Astrocyte of the spinal cord (primary cell): Measurements from ENCODE around the gene GAR1.
A peak's percentile ranks its signal among the peaks of the same experiment; 100 is the strongest.
"Not testable (repeated sequence)": the region's sequence is repeated elsewhere in the genome, so short reads cannot be mapped to it uniquely, and the experiment has no call there.

ENCODE experiments used
- DNase-seq: peaks from one replicate; pipeline ENCODE4 v3.0.0; 2011; ENCODE audit warnings: low read depth, low spot score
- H3K4me3 ChIP-seq: 2 replicates; pipeline ENCODE4 v1.5.1; 2011; ENCODE audit warnings: low read depth, mild to moderate bottlenecking, low read length, moderate library complexity
- CTCF ChIP-seq: IDR thresholded peaks from 2 replicates; pipeline ENCODE4 v1.5.1; 2012; ENCODE audit warnings: low read depth, mild to moderate bottlenecking, low read length, inconsistent platforms
- in situ Hi-C: cut with HindIII; loops from 2 replicates; pipeline ENCODE4 v1.10.0; 2017; ENCODE audit warnings: low sequenced_read_pairs

GAR1 gene

GRCh38 chr4:109815151-109816081 is at the start of gene GAR1:
Gene GAR1 (plus strand): TSS chr4:109815762. CDS start chr4:109816165, 403 bp downstream.
- H3K4me3 ChIP-seq: peak within 1 kb of the TSS; percentile 92
- DNase-seq: peak; percentile 95
- TF ChIP-seq CTCF: no peak
- in situ Hi-C loops: no loop called here

- H3K4me3 ChIP-seq, in situ Hi-C loops, DNase-seq: not testable (repeated sequence)
Observed at GRCh38 chr4:109782092-109782491, 33.5 kb upstream of the GAR1 start.

- in situ Hi-C loops: no loop called here
- no peak for TF ChIP-seq CTCF
- DNase-seq: no peak
- no peak overlapping the region for H3K4me3 ChIP-seq
Observed at GRCh38 chr4:109786846-109787245, 28.7 kb upstream of the GAR1 start.

- no peak for DNase-seq
- in situ Hi-C loops: no loop called here
- TF ChIP-seq CTCF: no peak
- H3K4me3 ChIP-seq: no peak overlapping the region
Observed at GRCh38 chr4:109787807-109788206, 27.8 kb upstream of the GAR1 start.

- no peak for DNase-seq
- no peak for TF ChIP-seq CTCF
- no peak overlapping the region for H3K4me3 ChIP-seq
- in situ Hi-C loops: no loop called here
Observed at GRCh38 chr4:109795059-109795458, 20.5 kb upstream of the GAR1 start.

GRCh38 chr4:109798866-109799265 is 16.7 kb upstream of the GAR1 start:
- no peak for TF ChIP-seq CTCF
- no peak for DNase-seq
- in situ Hi-C loops: no loop called here
- H3K4me3 ChIP-seq: no peak overlapping the region

GRCh38 chr4:109801099-109801789 is 14.3 kb upstream of the GAR1 start:
- H3K4me3 ChIP-seq: peak overlapping the region; percentile 36
- in situ Hi-C loops: no loop called here
- no peak for TF ChIP-seq CTCF
- DNase-seq: peak; percentile 18
